Fibroblast of mammary gland (primary cell): ENCODE data around the gene KLK1.
A peak's percentile ranks its signal among the peaks of the same experiment; 100 is the strongest.
"Not testable (repeated sequence)": the region's sequence is repeated elsewhere in the genome, so short reads cannot be mapped to it uniquely, and the experiment has no call there.

Experiments
- DNase-seq: peaks from one replicate; pipeline ENCODE4 v3.0.0-alpha.2; 2010; ENCODE audit warnings: low read depth
- H3K4me3 ChIP-seq: 2 replicates; pipeline ENCODE4 v1.5.1; 2011; ENCODE audit warnings: low read depth, mild to moderate bottlenecking, low read length, moderate library complexity; ENCODE audit not compliant: control insufficient read depth
- CTCF ChIP-seq: conservative IDR thresholded peaks from 2 replicates; pipeline ENCODE4 v1.5.1; 2011; ENCODE audit warnings: low read depth, low read length, inconsistent platforms; ENCODE audit not compliant: control insufficient read depth, insufficient read depth

Gene KLK1

GRCh38 chr19:50817941-50818858 lies 5.4 kb downstream of the KLK1 start:
- DNase-seq, result peak; percentile 10
- TF ChIP-seq CTCF, result no peak
- peak overlapping the region; percentile 39 for H3K4me3 ChIP-seq

- no peak overlapping the region for H3K4me3 ChIP-seq
- no peak for DNase-seq
- TF ChIP-seq CTCF, result no peak
Measured at GRCh38 chr19:50815439-50815838, 8.1 kb downstream of the KLK1 start.

- no peak for TF ChIP-seq CTCF
- no peak for DNase-seq
Measured at GRCh38 chr19:50814883-50815282, 8.7 kb downstream of the KLK1 start.

GRCh38 chr19:50812474-50812873 lies 11.1 kb downstream of the KLK1 start:
- TF ChIP-seq CTCF, result no peak
- no peak for DNase-seq
- H3K4me3 ChIP-seq, result no peak overlapping the region

More at GRCh38 chr19:50814883-50815282, 8.7 kb downstream of the KLK1 start:
- no peak overlapping the region for H3K4me3 ChIP-seq

- not testable (repeated sequence) for DNase-seq, H3K4me3 ChIP-seq
Measured at GRCh38 chr19:50811622-50812238, 11.9 kb downstream of the KLK1 start.

- H3K4me3 ChIP-seq, result no peak overlapping the region
- no peak for DNase-seq
- TF ChIP-seq CTCF, result no peak
Measured at GRCh38 chr19:50808856-50809255, 14.7 kb downstream of the KLK1 start.
